ENCODE measurements around the gene MSI2. TPM values are rescaled to one million over a fixed set of nuclear protein-coding genes. Genes with fewer than 3 reads are reported as not detected.
A peak's percentile ranks its signal among the peaks of the same experiment; 100 is the strongest.

MSI2 gene
- total RNA-seq, 2 experiments from 2014 or later = 65.7 to 71.9 TPM

- DNase-seq = no peak
- Mint-ChIP-seq H3K9me3 (no peaks in the 10 kb centered on the region), H3K27ac (no peak overlapping the region), H3K36me3 (no peaks in the 10 kb centered on the region), H3K27me3 (no peaks in the 10 kb centered on the region), H3K4me3 (no peak overlapping the region), H3K4me1 (ENCODE audit: low read depth) (peaks cover 16% of the 10 kb centered on the region)
- ChIA-PET POLR2A (interaction anchor here (0.6 kb wide), 1 partner anchor 11 kb away, joined by 3 read pairs; no protein-coding TSS in a partner anchor), CTCF (no interaction called here)
- intact Hi-C loops (cut with micrococcal nuclease) = no loop called here
These were observed 274.8 kb downstream of the MSI2 start for GRCh38 chr17:57531078-57531477.

GRCh38 chr17:57531648-57532504, 275.6 kb downstream of the MSI2 start:
- intact Hi-C loops (cut with micrococcal nuclease) = no loop called here
- POLR2A ChIA-PET = no interaction called here

GRCh38 chr17:57532556-57532955, 276.2 kb downstream of the MSI2 start:
- Mint-ChIP-seq H3K27me3 (no peaks in the 10 kb centered on the region), H3K36me3 (no peaks in the 10 kb centered on the region), H3K27ac (no peak overlapping the region), H3K9me3 (no peaks in the 10 kb centered on the region), H3K4me1 (ENCODE audit: low read depth) (peaks cover 23% of the 10 kb centered on the region), H3K4me3 (no peak overlapping the region)
- POLR2A ChIA-PET = no interaction called here
- intact Hi-C loops (cut with micrococcal nuclease) = no loop called here
- CTCF ChIA-PET = interaction anchor here (0.6 kb wide), 1 partner anchor 12 kb away, joined by 3 read pairs; no protein-coding TSS in a partner anchor
- DNase-seq = no peak

More at GRCh38 chr17:57531648-57532504, 275.6 kb downstream of the MSI2 start:
- peaks cover 19% of the 10 kb centered on the region for H3K4me1 Mint-ChIP-seq (ENCODE audit: low read depth)
- no peak for DNase-seq
- no peaks in the 10 kb centered on the region for H3K9me3 Mint-ChIP-seq
- CTCF ChIA-PET = no interaction called here
- no peak overlapping the region for H3K4me3 Mint-ChIP-seq
- H3K36me3 Mint-ChIP-seq = no peaks in the 10 kb centered on the region
- no peaks in the 10 kb centered on the region for H3K27me3 Mint-ChIP-seq
- no peak overlapping the region for H3K27ac Mint-ChIP-seq

GRCh38 chr17:57532966-57533365, 276.6 kb downstream of the MSI2 start:
- H3K36me3 Mint-ChIP-seq = no peaks in the 10 kb centered on the region
- no peaks in the 10 kb centered on the region for H3K27me3 Mint-ChIP-seq
- intact Hi-C loops (cut with micrococcal nuclease) = no loop called here
- CTCF ChIA-PET = interaction anchor here (0.6 kb wide), 1 partner anchor 13 kb away, joined by 3 read pairs; no protein-coding TSS in a partner anchor
- H3K4me3 Mint-ChIP-seq = no peak overlapping the region
- no peak for DNase-seq
- POLR2A ChIA-PET = no interaction called here
- no peak overlapping the region for H3K27ac Mint-ChIP-seq
- H3K9me3 Mint-ChIP-seq = no peaks in the 10 kb centered on the region
- peaks cover 27% of the 10 kb centered on the region for H3K4me1 Mint-ChIP-seq (ENCODE audit: low read depth)

- Mint-ChIP-seq H3K4me3 (no peak overlapping the region), H3K9me3 (no peaks in the 10 kb centered on the region), H3K36me3 (no peaks in the 10 kb centered on the region), H3K4me1 (ENCODE audit: low read depth) (peaks cover 28% of the 10 kb centered on the region), H3K27me3 (no peaks in the 10 kb centered on the region), H3K27ac (no peak overlapping the region)
- CTCF ChIA-PET = no interaction called here
- POLR2A ChIA-PET = no interaction called here
- DNase-seq = no peak
- intact Hi-C loops (cut with micrococcal nuclease) = no loop called here
These were observed 277.5 kb downstream of the MSI2 start for GRCh38 chr17:57533684-57534305.

- DNase-seq = no peak
- H3K27ac Mint-ChIP-seq = no peak overlapping the region
- CTCF ChIA-PET = no interaction called here
- H3K4me1 Mint-ChIP-seq (ENCODE audit: low read depth) = peaks cover 23% of the 10 kb centered on the region
- no peaks in the 10 kb centered on the region for H3K27me3 Mint-ChIP-seq
- intact Hi-C loops (cut with micrococcal nuclease) = loop anchor here (5.0 kb wide), 1 partner anchor 67 kb away; no protein-coding TSS in a partner anchor
- H3K36me3 Mint-ChIP-seq = no peaks in the 10 kb centered on the region
- POLR2A ChIA-PET = no interaction called here
- H3K4me3 Mint-ChIP-seq = no peak overlapping the region
- no peaks in the 10 kb centered on the region for H3K9me3 Mint-ChIP-seq
These were observed 278.5 kb downstream of the MSI2 start for GRCh38 chr17:57534863-57535248.

DNA sequence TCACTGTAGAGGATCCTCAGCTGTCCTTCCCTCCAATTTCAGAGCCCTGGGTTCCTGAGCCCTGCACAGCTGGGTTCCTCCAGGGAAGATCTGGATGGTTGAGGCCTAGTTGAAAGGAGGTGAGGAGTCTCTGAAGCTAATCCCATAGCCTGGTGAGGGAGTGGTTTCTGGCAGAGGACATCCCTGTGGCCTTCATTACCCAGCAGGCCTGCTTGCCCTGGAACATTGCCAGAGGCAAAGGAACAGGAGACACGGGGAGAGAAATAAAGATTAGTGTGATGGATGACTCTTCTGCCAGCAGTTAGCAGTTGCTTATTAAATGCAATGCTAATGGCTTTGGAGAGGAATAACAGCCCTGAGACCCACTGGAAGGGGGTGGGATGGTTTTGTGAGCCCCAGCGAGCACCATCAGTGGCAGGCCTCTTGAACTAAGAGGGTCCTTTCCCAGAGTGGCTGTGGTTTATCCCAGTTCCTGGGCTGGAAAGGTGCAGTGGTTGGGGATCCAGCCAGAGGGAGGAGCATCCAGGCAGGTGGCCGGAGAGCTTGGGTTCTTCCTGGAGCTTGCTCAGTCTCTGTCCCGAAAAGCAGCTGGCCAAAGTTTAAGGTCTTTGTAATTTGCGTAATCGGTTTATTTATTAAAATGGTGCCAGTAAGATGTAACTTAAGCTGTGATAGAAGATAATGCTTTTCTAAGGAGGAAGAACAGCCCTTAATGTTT, 279.1 kb downstream of the MSI2 start:
- Mint-ChIP-seq H3K4me3 (no peak overlapping the region), H3K27me3 (no peaks in the 10 kb centered on the region), H3K9me3 (no peaks in the 10 kb centered on the region), H3K27ac (no peak overlapping the region), H3K4me1 (ENCODE audit: low read depth) (peaks cover 18% of the 10 kb centered on the region), H3K36me3 (no peaks in the 10 kb centered on the region)
- DNase-seq = no peak
- CTCF ChIA-PET = interaction anchor here (0.7 kb wide), 1 partner anchor 8 kb away, joined by 3 read pairs; no protein-coding TSS in a partner anchor
- intact Hi-C loops (cut with micrococcal nuclease) = loop anchor here (5.0 kb wide), 1 partner anchor 67 kb away; no protein-coding TSS in a partner anchor
- POLR2A ChIA-PET = no interaction called here

GRCh38 chr17:57536289-57536688, 280.0 kb downstream of the MSI2 start:
- DNase-seq = no peak
- ChIA-PET POLR2A (no interaction called here), CTCF (no interaction called here)
- Mint-ChIP-seq H3K4me3 (no peak overlapping the region), H3K9me3 (no peaks in the 10 kb centered on the region), H3K27me3 (no peaks in the 10 kb centered on the region), H3K4me1 (ENCODE audit: low read depth) (peaks cover 21% of the 10 kb centered on the region), H3K27ac (no peak overlapping the region), H3K36me3 (no peaks in the 10 kb centered on the region)
- intact Hi-C loops (cut with micrococcal nuclease) = loop anchor here (5.0 kb wide), 1 partner anchor 66 kb away; no protein-coding TSS in a partner anchor

- no peak overlapping the region for H3K4me3 Mint-ChIP-seq
- H3K9me3 Mint-ChIP-seq = no peaks in the 10 kb centered on the region
- H3K27me3 Mint-ChIP-seq = no peaks in the 10 kb centered on the region
- POLR2A ChIA-PET = no interaction called here
- H3K27ac Mint-ChIP-seq = no peak overlapping the region
- intact Hi-C loops (cut with micrococcal nuclease) = loop anchor here (5.0 kb wide), 1 partner anchor 65 kb away; no protein-coding TSS in a partner anchor
- no peak for DNase-seq
- peaks cover 21% of the 10 kb centered on the region for H3K4me1 Mint-ChIP-seq (ENCODE audit: low read depth)
- CTCF ChIA-PET = interaction anchor here (1.4 kb wide), 1 partner anchor 293 kb away, joined by 10 read pairs; no protein-coding TSS in a partner anchor
- H3K36me3 Mint-ChIP-seq = no peaks in the 10 kb centered on the region
These were observed 280.6 kb downstream of the MSI2 start for GRCh38 chr17:57536789-57537523.

GRCh38 chr17:57537524-57538410, 281.4 kb downstream of the MSI2 start:
- Mint-ChIP-seq H3K4me3 (no peak overlapping the region), H3K9me3 (no peaks in the 10 kb centered on the region), H3K36me3 (no peaks in the 10 kb centered on the region), H3K27me3 (no peaks in the 10 kb centered on the region), H3K4me1 (ENCODE audit: low read depth) (peaks cover 17% of the 10 kb centered on the region), H3K27ac (peak overlapping the region; percentile 16)
- intact Hi-C loops (cut with micrococcal nuclease) = loop anchor here (5.0 kb wide), 1 partner anchor 65 kb away; no protein-coding TSS in a partner anchor
- ChIA-PET CTCF (interaction anchor here (1.4 kb wide), 1 partner anchor 294 kb away, joined by 10 read pairs; no protein-coding TSS in a partner anchor), POLR2A (no interaction called here)
- peak; percentile 29 for DNase-seq

Data from activated CD4-positive, alpha-beta memory T cell treated with anti-CD3 and anti-CD28 coated beads for 36 hours (primary cell).